ENCODE measurements around the gene ADGRG6. TPM values are rescaled to one million over a fixed set of nuclear protein-coding genes. Genes with fewer than 3 reads are reported as not detected.

ADGRG6 gene
- total and polyA plus RNA-seq, 2 experiments from 2014 or later, result 0.38 to 1.5 TPM

- no peak for DNase-seq
- 75 to 76% methylated on average over 2 of the region's 2 CpGs for WGBS, 2 experiments (ENCODE audit: low coverage in 1 of 2, low lambda C conversion rate in 2 of 2, missing lambda C conversion rate in 2 of 2)
- no peak overlapping the region for H2AFZ ChIP-seq
- no peaks in the 10 kb centered on the region for H3K79me2 ChIP-seq (ENCODE audit: insufficient read depth)
- H3K9me3 ChIP-seq (ENCODE audit: low read depth), result no peaks in the 10 kb centered on the region
- no peaks in the 10 kb centered on the region for H3F3A ChIP-seq (ENCODE audit: insufficient read depth)
- no peak overlapping the region for H3K27ac ChIP-seq
- H3K27me3 ChIP-seq (replicated peaks; ENCODE audit: insufficient read depth), result no peaks in the 10 kb centered on the region
- in situ Hi-C loops (cut with MboI), result no loop called here
- no peak overlapping the region for H3K4me2 ChIP-seq (ENCODE audit: unreplicated experiment)
- H3K9me2 ChIP-seq (ENCODE audit: insufficient read depth), result no peaks in the 10 kb centered on the region
- no peaks in the 10 kb centered on the region for H4K20me1 ChIP-seq (ENCODE audit: insufficient read depth)
- H3K36me3 ChIP-seq (ENCODE audit: low read depth), result no peaks in the 10 kb centered on the region
- H3K4me1 ChIP-seq (ENCODE audit: insufficient read depth), result no peaks in the 10 kb centered on the region
- no peak overlapping the region for H3K9ac ChIP-seq
- H3K4me3 ChIP-seq, result no peak overlapping the region
- TF ChIP-seq EZH2phosphoT487 (IDR thresholded peaks at IDR 0.05; ENCODE audit: insufficient read depth, low read depth) (no peak), EZH2 (IDR thresholded peaks at IDR 0.05; ENCODE audit: insufficient read depth, poor library complexity, severe bottlenecking) (no peak)
These were observed 160.5 kb downstream of the ADGRG6 start for GRCh38 chr6:142462260-142462659.

GRCh38 chr6:142463988-142464387 lies 162.2 kb downstream of the ADGRG6 start:
- Histone ChIP-seq H3K4me2 (ENCODE audit: unreplicated experiment) (no peak overlapping the region), H2AFZ (no peak overlapping the region), H3K9me3 (ENCODE audit: low read depth) (no peaks in the 10 kb centered on the region), H3K9ac (no peak overlapping the region), H4K20me1 (ENCODE audit: insufficient read depth) (no peaks in the 10 kb centered on the region), H3K9me2 (ENCODE audit: insufficient read depth) (no peaks in the 10 kb centered on the region), H3K79me2 (ENCODE audit: insufficient read depth) (no peaks in the 10 kb centered on the region), H3K36me3 (ENCODE audit: low read depth) (no peaks in the 10 kb centered on the region), H3K27ac (no peak overlapping the region), H3K27me3 (replicated peaks; ENCODE audit: insufficient read depth) (no peaks in the 10 kb centered on the region; the same call in 1 of the 2 replicates), H3F3A (ENCODE audit: insufficient read depth) (no peaks in the 10 kb centered on the region), H3K4me1 (ENCODE audit: insufficient read depth) (no peaks in the 10 kb centered on the region), H3K4me3 (no peak overlapping the region)
- WGBS, 2 experiments (ENCODE audit: low coverage in 1 of 2, low lambda C conversion rate in 2 of 2, missing lambda C conversion rate in 2 of 2), result 67 to 73% methylated on average over 6 of the region's 6 CpGs
- in situ Hi-C loops (cut with MboI), result no loop called here
- no peak for DNase-seq
- TF ChIP-seq EZH2 (IDR thresholded peaks at IDR 0.05; ENCODE audit: insufficient read depth, poor library complexity, severe bottlenecking) (no peak), EZH2phosphoT487 (IDR thresholded peaks at IDR 0.05; ENCODE audit: insufficient read depth, low read depth) (no peak)

DNA sequence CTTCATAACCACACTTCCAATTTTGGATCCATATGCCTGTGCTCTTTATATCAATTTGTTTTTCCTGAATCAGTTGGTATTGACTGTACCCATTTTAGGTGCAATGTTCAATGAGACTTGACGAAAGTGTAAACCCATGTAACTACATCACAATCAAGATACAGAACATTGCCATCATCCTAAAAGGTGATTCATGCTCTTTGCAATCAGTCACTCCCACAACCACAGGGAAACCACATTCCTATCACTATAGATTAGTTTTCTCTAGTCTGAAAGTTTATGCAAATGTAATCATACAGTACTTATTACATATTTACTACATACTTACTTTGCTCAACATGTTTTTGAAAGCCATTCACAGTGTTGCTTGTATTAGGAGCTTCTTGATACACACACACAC lies 167.4 kb downstream of the ADGRG6 start:
- no peak overlapping the region for H2AFZ ChIP-seq
- no peaks in the 10 kb centered on the region for H3K79me2 ChIP-seq (ENCODE audit: insufficient read depth)
- 89 to 100% methylated on average over 1 of the region's 1 CpG for WGBS, 2 experiments (ENCODE audit: low coverage in 1 of 2, low lambda C conversion rate in 2 of 2, missing lambda C conversion rate in 2 of 2)
- no peaks in the 10 kb centered on the region for H3K9me3 ChIP-seq (ENCODE audit: low read depth)
- in situ Hi-C loops (cut with MboI), result no loop called here
- H3K4me3 ChIP-seq, result no peak overlapping the region
- no peak overlapping the region for H3K9ac ChIP-seq
- TF ChIP-seq EZH2 (IDR thresholded peaks at IDR 0.05; ENCODE audit: insufficient read depth, poor library complexity, severe bottlenecking), result no peak
- no peak for TF ChIP-seq EZH2phosphoT487 (IDR thresholded peaks at IDR 0.05; ENCODE audit: insufficient read depth, low read depth)
- no peaks in the 10 kb centered on the region for H4K20me1 ChIP-seq (ENCODE audit: insufficient read depth)
- no peaks in the 10 kb centered on the region for H3K9me2 ChIP-seq (ENCODE audit: insufficient read depth)
- no peaks in the 10 kb centered on the region for H3K4me1 ChIP-seq (ENCODE audit: insufficient read depth)
- no peak overlapping the region for H3K4me2 ChIP-seq (ENCODE audit: unreplicated experiment)
- H3K36me3 ChIP-seq (ENCODE audit: low read depth), result no peaks in the 10 kb centered on the region
- H3F3A ChIP-seq (ENCODE audit: insufficient read depth), result no peaks in the 10 kb centered on the region
- H3K27ac ChIP-seq, result no peak overlapping the region
- no peaks in the 10 kb centered on the region; the same call in 1 of the 2 replicates for H3K27me3 ChIP-seq (replicated peaks; ENCODE audit: insufficient read depth)
- DNase-seq, result no peak

GRCh38 chr6:142470421-142470820 lies 168.6 kb downstream of the ADGRG6 start:
- Histone ChIP-seq H3K9me3 (ENCODE audit: low read depth) (no peaks in the 10 kb centered on the region), H3K4me2 (ENCODE audit: unreplicated experiment) (no peak overlapping the region), H3K79me2 (ENCODE audit: insufficient read depth) (no peaks in the 10 kb centered on the region), H4K20me1 (ENCODE audit: insufficient read depth) (no peaks in the 10 kb centered on the region), H3K27ac (no peak overlapping the region), H3K9me2 (ENCODE audit: insufficient read depth) (no peaks in the 10 kb centered on the region), H3F3A (ENCODE audit: insufficient read depth) (peaks cover 3% of the 10 kb centered on the region; the same call in 1 of the 2 replicates), H3K36me3 (ENCODE audit: low read depth) (no peaks in the 10 kb centered on the region), H3K4me1 (ENCODE audit: insufficient read depth) (no peaks in the 10 kb centered on the region), H3K4me3 (no peak overlapping the region), H2AFZ (no peak overlapping the region), H3K9ac (no peak overlapping the region), H3K27me3 (replicated peaks; ENCODE audit: insufficient read depth) (no peaks in the 10 kb centered on the region; the same call in 1 of the 2 replicates)
- TF ChIP-seq EZH2 (IDR thresholded peaks at IDR 0.05; ENCODE audit: insufficient read depth, poor library complexity, severe bottlenecking), result no peak
- no peak for TF ChIP-seq EZH2phosphoT487 (IDR thresholded peaks at IDR 0.05; ENCODE audit: insufficient read depth, low read depth)
- no peak for DNase-seq
- WGBS, 2 experiments (ENCODE audit: low coverage in 1 of 2, low lambda C conversion rate in 2 of 2, missing lambda C conversion rate in 2 of 2), result 82 to 95% methylated on average over 1 of the region's 1 CpG
- in situ Hi-C loops (cut with MboI), result loop anchor here (10.0 kb wide), 1 partner anchor 214 kb away; no protein-coding TSS in a partner anchor
